Endodermal cell (in vitro differentiated cells): ENCODE data around the gene MVB12A. TPM values are rescaled to one million over a fixed set of nuclear protein-coding genes. Genes with fewer than 3 reads are reported as not detected.

ENCODE experiments used
- DNase-seq: peaks from one replicate; pipeline ENCODE4 v3.0.0-alpha.2; 2017
- H3K27ac ChIP-seq: 2 replicates; pipeline ENCODE4 v1.5.1; 2013; ENCODE audit warnings: mild to moderate bottlenecking, low read depth, low read length, moderate library complexity
- H3K27me3 ChIP-seq: 2 replicates; pipeline ENCODE4 v1.6.1; 2013; ENCODE audit warnings: mild to moderate bottlenecking, low read length, moderate library complexity; ENCODE audit not compliant: insufficient read depth, control insufficient read depth, poor library complexity, severe bottlenecking
- H3K36me3 ChIP-seq: 2 replicates; pipeline ENCODE4 v1.7.0; 2013; ENCODE audit warnings: mild to moderate bottlenecking, low read length, moderate library complexity; ENCODE audit not compliant: control insufficient read depth, insufficient read depth
- H3K4me1 ChIP-seq: one replicate; pipeline ENCODE4 v1.7.0; 2013; ENCODE audit warnings: low read length; ENCODE audit not compliant: control insufficient read depth, insufficient read depth
- H3K4me3 ChIP-seq: 2 replicates; pipeline ENCODE4 v1.5.1; 2013; ENCODE audit warnings: mild to moderate bottlenecking, low read length, moderate library complexity
- H3K9ac ChIP-seq: 2 replicates; pipeline ENCODE4 v1.6.1; 2013; ENCODE audit warnings: mild to moderate bottlenecking, low read length, moderate library complexity; ENCODE audit not compliant: poor library complexity, severe bottlenecking; ENCODE audit errors: extremely low read depth
- H3K9me3 ChIP-seq: 2 replicates; pipeline ENCODE4 v1.6.1; 2013; ENCODE audit warnings: mild to moderate bottlenecking, low read length, moderate library complexity; ENCODE audit not compliant: control insufficient read depth
- H3K27ac Mint-ChIP-seq: 2 replicates; pipeline ENCODE4 v1.8.0; 2020; ENCODE audit warnings: mixed read lengths
- H3K27me3 Mint-ChIP-seq: 2 replicates; pipeline ENCODE4 v1.8.0; 2021; ENCODE audit warnings: mild to moderate bottlenecking, mixed read lengths; ENCODE audit not compliant: insufficient read depth
- H3K36me3 Mint-ChIP-seq: 2 replicates; pipeline ENCODE4 v1.8.0; 2020; ENCODE audit warnings: low read depth, mixed read lengths
- H3K4me1 Mint-ChIP-seq: 2 replicates; pipeline ENCODE4 v1.8.0; 2020; ENCODE audit warnings: mixed read lengths
- H3K4me3 Mint-ChIP-seq: 2 replicates; pipeline ENCODE4 v1.8.0; 2020; ENCODE audit warnings: mild to moderate bottlenecking, moderate library complexity, mixed read lengths
- H3K9me3 Mint-ChIP-seq: 2 replicates; pipeline ENCODE4 v1.8.0; 2020; ENCODE audit warnings: mild to moderate bottlenecking, mixed read lengths
- CTCF ChIP-seq: fragments of 200-600 bp; sonication (generic); conservative IDR thresholded peaks from 2 replicates; pipeline ENCODE4 v1.5.0; 2021; ENCODE audit warnings: antibody characterized with exemption, mild to moderate bottlenecking
- WGBS, 2 experiments: methylation state at CpG; one replicate each; pipeline versions ENCODE4 v1.1.5 to v1.1.7; 2013; ENCODE audit warnings: missing lambda C conversion rate in 2 of 2, mixed read lengths in 1 of 2; ENCODE audit not compliant: insufficient coverage in 1 of 2, insufficient read length in 1 of 2; 5-methylcytosine and 5-hydroxymethylcytosine counted together
- total RNA-seq, 2 donors: library from RNA; stranded (reverse); fragmentation: NEBNext Ultra II Directional in 1 of 2; extraction: Animal tissue kit (Norgen Biotek cat#: 25700) in 1 of 2; gene quantifications; 2 replicates in 1 of 2; 3 replicates in 1 of 2; pipeline ENCODE4 v1.2.1, GENCODE V29; 2021

The MVB12A gene
- total RNA-seq, 2 donors from 2014 or later = 63.1 to 64.8 TPM

- peak overlapping the region; percentile 52 for H3K9ac ChIP-seq
These were observed 49.2 kb downstream of the MVB12A start for GRCh38 chr19:17469092-17469480.

GRCh38 chr19:17469481-17470067 lies 49.7 kb downstream of the MVB12A start:
- Histone ChIP-seq H3K9me3 (no peaks in the 10 kb centered on the region), H3K27ac (no peak overlapping the region), H3K4me3 (peak overlapping the region; percentile 80), H3K27me3 (no peaks in the 10 kb centered on the region), H3K4me1 (no peaks in the 10 kb centered on the region), H3K36me3 (no peaks in the 10 kb centered on the region), H3K9ac (peak overlapping the region; percentile 52)
- no peak for TF ChIP-seq CTCF
- DNase-seq = peak; percentile 99
- Mint-ChIP-seq H3K4me3 (peak overlapping the region; percentile 68), H3K27ac (peak overlapping the region; percentile 96), H3K4me1 (peaks cover 21% of the 10 kb centered on the region), H3K36me3 (peaks cover 6% of the 10 kb centered on the region), H3K9me3 (no peaks in the 10 kb centered on the region), H3K27me3 (peaks cover 18% of the 10 kb centered on the region)
- 0% methylated on average over 2 to 31 of the region's 31 CpGs for WGBS, 2 experiments

More at GRCh38 chr19:17469092-17469480, 49.2 kb downstream of the MVB12A start:
- Mint-ChIP-seq H3K36me3 (peaks cover 6% of the 10 kb centered on the region), H3K27me3 (peaks cover 18% of the 10 kb centered on the region), H3K4me1 (peaks cover 21% of the 10 kb centered on the region), H3K9me3 (no peaks in the 10 kb centered on the region), H3K27ac (peak overlapping the region; percentile 96), H3K4me3 (peak overlapping the region; percentile 68)
- Histone ChIP-seq H3K4me1 (no peaks in the 10 kb centered on the region), H3K9me3 (no peaks in the 10 kb centered on the region), H3K27me3 (no peaks in the 10 kb centered on the region), H3K36me3 (no peaks in the 10 kb centered on the region), H3K27ac (no peak overlapping the region), H3K4me3 (peak overlapping the region; percentile 80)
- TF ChIP-seq CTCF = no peak
- no peak for DNase-seq
- 6 to 13% methylated on average over 10 to 19 of the region's 19 CpGs for WGBS, 2 experiments

GRCh38 chr19:17470068-17470841 lies 50.4 kb downstream of the MVB12A start, which contains the start of gene SLC27A1:
SLC27A1 (plus strand) TSS chr19:17470524; CDS start chr19:17470541, 17 bp downstream.
- Histone ChIP-seq H3K9ac (peak within 1 kb of the TSS; percentile 52), H3K9me3 (no peaks in the 10 kb centered on the region), H3K36me3 (no peaks in the 10 kb centered on the region), H3K27me3 (no peaks in the 10 kb centered on the region), H3K4me1 (no peaks in the 10 kb centered on the region), H3K4me3 (peak within 1 kb of the TSS; percentile 80), H3K27ac (peak within 1 kb of the TSS; percentile 66)
- no peaks in the 10 kb centered on the region for H3K9me3 Mint-ChIP-seq
- WGBS, 2 experiments = 0% methylated on average over 21 to 65 of the region's 67 CpGs
- peaks cover 6% of the 10 kb centered on the region for H3K36me3 Mint-ChIP-seq
- peaks cover 21% of the 10 kb centered on the region for H3K4me1 Mint-ChIP-seq
- peak; percentile 100 for DNase-seq
- H3K27ac Mint-ChIP-seq = peak within 1 kb of the TSS; percentile 96
- peaks cover 18% of the 10 kb centered on the region for H3K27me3 Mint-ChIP-seq
- TF ChIP-seq CTCF = no peak
- H3K4me3 Mint-ChIP-seq = peak within 1 kb of the TSS; percentile 68
